ENCODE measurements around the gene NAALADL2. TPM values are rescaled to one million over a fixed set of nuclear protein-coding genes. Genes with fewer than 3 reads are reported as not detected.

Gene NAALADL2
- total RNA-seq (2014; rRNA removed), result 4.8 and 6.8 TPM in 2 replicates
- polyA plus RNA-seq (2012), result 2.6 TPM

GRCh38 chr3:174859114-174859735 is at the start of gene NAALADL2:
Gene NAALADL2, plus strand, starts transcription at chr3:174859334.
- DNase-seq (ENCODE audit: low read depth), result no peak

GRCh38 chr3:174810254-174810653 is 48.9 kb upstream of the NAALADL2 start:
- DNase-seq (ENCODE audit: low read depth), result no peak

GRCh38 chr3:174812172-174812862 is 46.8 kb upstream of the NAALADL2 start:
- no peak for DNase-seq (ENCODE audit: low read depth)

GRCh38 chr3:174815750-174816149 is 43.4 kb upstream of the NAALADL2 start:
- no peak for DNase-seq (ENCODE audit: low read depth)

- no peak for DNase-seq (ENCODE audit: low read depth)
Measured at GRCh38 chr3:174820885-174821284, 38.2 kb upstream of the NAALADL2 start.

GRCh38 chr3:174821477-174821876 is 37.7 kb upstream of the NAALADL2 start:
- no peak for DNase-seq (ENCODE audit: low read depth)

- no peak for DNase-seq (ENCODE audit: low read depth)
Measured at GRCh38 chr3:174822320-174822719, 36.8 kb upstream of the NAALADL2 start.

- no peak for DNase-seq (ENCODE audit: low read depth)
Measured at GRCh38 chr3:174826069-174826468, 33.1 kb upstream of the NAALADL2 start.

- DNase-seq (ENCODE audit: low read depth), result no peak
Measured at GRCh38 chr3:174844746-174845145, 14.4 kb upstream of the NAALADL2 start.

- DNase-seq (ENCODE audit: low read depth), result no peak
Measured at GRCh38 chr3:174846055-174846454, 13.1 kb upstream of the NAALADL2 start.

- peak; percentile 12 for DNase-seq (ENCODE audit: low read depth)
Measured at GRCh38 chr3:174854987-174855386, 4.1 kb upstream of the NAALADL2 start.

GRCh38 chr3:174857301-174857700 is 1.8 kb upstream of the NAALADL2 start:
- no peak for DNase-seq (ENCODE audit: low read depth)

- no peak for DNase-seq (ENCODE audit: low read depth)
Measured at GRCh38 chr3:174858353-174858752, 781 bp upstream of the NAALADL2 start.

- no peak for DNase-seq (ENCODE audit: low read depth)
Measured at GRCh38 chr3:174859756-174860155, 622 bp downstream of the NAALADL2 start.

- DNase-seq (ENCODE audit: low read depth), result peak; percentile 12
Measured at GRCh38 chr3:174862101-174862500, 3.0 kb downstream of the NAALADL2 start.

GRCh38 chr3:174862666-174863065 is 3.5 kb downstream of the NAALADL2 start:
- no peak for DNase-seq (ENCODE audit: low read depth)

GRCh38 chr3:174863488-174863887 is 4.4 kb downstream of the NAALADL2 start:
- DNase-seq (ENCODE audit: low read depth), result no peak

GRCh38 chr3:174869448-174869847 is 10.3 kb downstream of the NAALADL2 start:
- DNase-seq (ENCODE audit: low read depth), result no peak

- DNase-seq (ENCODE audit: low read depth), result no peak
Measured at GRCh38 chr3:174873832-174874657, 14.9 kb downstream of the NAALADL2 start.

GRCh38 chr3:174882789-174883188 is 23.7 kb downstream of the NAALADL2 start:
- no peak for DNase-seq (ENCODE audit: low read depth)

- no peak for DNase-seq (ENCODE audit: low read depth)
Measured at GRCh38 chr3:174883881-174884675, 24.9 kb downstream of the NAALADL2 start.

Data from LHCN-M2 (cell line).